Stimulated activated CD4-positive, alpha-beta T cell treated with anti-CD3 and anti-CD28 coated beads, TNF-alpha, amount 100 ng/mL, for 48 hours (primary cell): ENCODE measurements around the gene PDE4B.
"Not testable (repeated sequence)": the region's sequence is repeated elsewhere in the genome, so short reads cannot be mapped to it uniquely, and the experiment has no call there.

Experiments
- DNase-seq, 3 donors: peaks; one replicate each; pipeline ENCODE4 v3.0.0-alpha.2; 2020; ENCODE audit warnings: low read depth in 3 of 3

Gene PDE4B

DNA sequence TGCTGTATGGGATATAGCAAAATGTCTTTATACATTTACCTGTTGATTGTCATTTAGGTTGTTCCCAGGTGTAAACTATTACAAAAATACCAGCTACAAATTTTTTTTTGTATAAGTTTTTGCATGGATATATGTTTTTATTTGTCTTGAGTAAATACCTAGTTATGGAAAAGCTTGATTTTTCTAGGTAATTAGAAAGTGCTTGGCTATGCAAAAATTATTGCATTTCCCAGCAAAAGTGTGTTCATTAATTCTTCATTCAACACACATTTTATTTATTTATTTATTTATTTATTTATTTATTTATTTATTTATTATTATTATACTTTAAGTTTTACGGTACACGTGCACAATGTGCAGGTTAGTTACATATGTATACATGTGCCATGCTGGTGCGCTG, 22.1 kb downstream of the PDE4B start:
- DNase-seq = no peak

- no peak for DNase-seq
Observed at GRCh38 chr1:65817891-65818290, 25.2 kb downstream of the PDE4B start.

GRCh38 chr1:65818966-65819365, 26.3 kb downstream of the PDE4B start:
- no peak for DNase-seq

DNA sequence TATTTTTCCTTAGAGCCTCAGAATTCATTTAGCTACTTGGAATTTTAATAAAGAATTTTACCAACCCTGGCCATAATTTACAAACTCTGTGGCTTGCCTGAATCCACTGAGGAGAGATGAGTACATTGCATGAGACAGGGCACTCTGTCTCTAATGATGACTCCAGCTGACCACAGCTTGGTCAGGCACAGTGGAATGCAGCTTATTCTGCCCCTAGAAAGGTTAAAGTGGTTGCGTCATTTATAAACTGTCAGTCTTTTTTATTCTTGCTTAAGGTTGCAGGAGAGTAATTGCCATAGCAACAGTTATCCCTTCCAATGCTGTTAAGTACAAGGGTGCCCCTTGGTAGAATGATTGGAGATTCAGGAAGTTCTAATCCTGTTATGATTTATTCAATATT, 28.3 kb downstream of the PDE4B start:
- no peak for DNase-seq

- no peak for DNase-seq
Observed at GRCh38 chr1:65821386-65821785, 28.7 kb downstream of the PDE4B start.

GRCh38 chr1:65824103-65824502, 31.4 kb downstream of the PDE4B start:
- no peak for DNase-seq

DNA sequence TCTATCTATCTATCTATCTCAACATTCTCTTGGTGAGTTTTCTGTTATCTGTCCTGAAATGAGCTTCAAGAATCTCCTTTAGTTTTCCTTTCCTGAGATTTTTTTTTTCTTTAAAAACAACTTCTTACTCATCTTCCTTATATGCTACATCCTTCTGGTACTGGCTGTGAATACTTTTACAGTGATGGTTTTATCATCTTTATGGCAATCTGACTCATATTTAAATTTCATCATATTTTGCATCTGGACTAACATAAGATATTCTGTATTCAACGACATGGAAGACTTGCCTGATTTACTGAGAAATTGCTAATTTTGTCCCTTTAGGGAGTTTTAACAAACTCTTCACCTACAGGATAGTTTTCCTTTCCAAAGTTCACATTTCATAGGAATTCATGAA, 33.0 kb downstream of the PDE4B start:
- no peak for DNase-seq

DNA sequence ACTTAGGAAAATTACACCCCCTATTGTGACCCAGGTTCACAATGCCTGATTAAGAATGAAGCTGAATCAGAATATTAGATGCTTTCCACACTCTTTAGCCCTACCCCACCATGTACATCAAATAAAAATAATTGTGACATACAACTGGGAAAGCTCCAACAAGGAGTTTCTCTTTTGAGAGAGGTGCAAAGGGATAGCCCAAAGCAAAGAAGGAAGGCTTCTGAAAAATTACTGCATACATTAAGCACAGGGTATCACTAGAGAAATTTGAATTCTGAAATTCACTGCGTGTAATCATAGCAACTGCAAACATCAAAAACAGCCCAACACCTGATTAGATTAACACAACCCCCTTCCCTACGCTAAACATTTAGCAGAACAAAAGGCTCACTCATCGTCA, 34.1 kb downstream of the PDE4B start:
- DNase-seq = no peak

DNA sequence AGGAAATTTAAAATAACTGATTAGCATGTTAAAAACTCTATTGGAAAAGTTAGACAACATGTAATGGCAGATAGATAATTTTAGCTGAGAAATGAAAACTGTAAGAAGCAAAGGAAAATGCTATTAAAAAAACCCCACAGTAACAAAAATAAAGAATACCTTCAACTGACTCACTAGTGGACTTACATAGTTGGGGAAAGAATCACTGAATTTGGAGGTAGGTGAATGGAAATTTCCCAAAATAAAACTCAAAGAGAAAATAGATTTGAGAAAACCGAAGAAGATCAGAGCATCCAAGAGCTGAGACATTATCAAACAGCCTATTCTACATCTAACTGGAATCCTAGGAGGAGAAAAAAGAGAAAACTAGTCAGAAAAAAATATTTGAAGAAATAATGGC, 34.7 kb downstream of the PDE4B start:
- no peak for DNase-seq

DNA sequence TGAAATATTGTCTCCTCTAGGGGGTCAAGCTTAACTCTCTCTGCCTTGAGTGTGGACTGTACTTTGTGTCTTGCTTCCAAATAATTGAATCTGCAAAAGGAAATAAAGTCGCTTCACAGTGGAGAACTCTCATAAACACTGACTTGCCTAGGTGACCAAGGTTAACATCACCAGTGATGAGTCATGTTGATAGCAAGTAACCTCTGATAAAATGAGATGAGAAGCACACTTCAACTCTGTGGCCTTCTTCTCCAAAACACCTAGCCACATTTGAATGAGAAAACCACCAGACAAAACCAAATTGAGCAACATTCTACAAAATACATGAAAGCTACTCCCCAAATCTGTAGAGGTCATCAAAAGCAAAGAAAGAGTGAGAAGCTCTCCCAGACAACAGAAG, 37.6 kb downstream of the PDE4B start:
- DNase-seq = no peak

DNA sequence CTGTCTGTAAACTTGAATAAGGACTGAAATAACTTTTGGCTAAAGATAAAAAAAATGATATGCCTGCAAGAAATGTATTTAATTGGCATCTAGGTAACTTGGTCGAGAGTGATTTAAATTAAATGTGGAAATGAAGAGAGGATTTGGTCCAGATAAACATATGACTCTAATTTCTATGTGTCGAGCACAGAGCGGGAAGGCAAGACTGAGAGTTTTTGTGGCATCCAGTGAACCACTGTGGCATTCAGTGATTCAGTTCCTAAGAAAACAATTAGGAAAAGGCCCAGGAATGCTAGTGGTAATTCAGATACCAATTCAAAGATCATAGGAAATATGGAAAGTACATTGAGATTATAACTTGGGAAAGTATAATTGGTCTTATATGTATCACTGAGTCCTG, 39.6 kb downstream of the PDE4B start:
- no peak for DNase-seq

DNA sequence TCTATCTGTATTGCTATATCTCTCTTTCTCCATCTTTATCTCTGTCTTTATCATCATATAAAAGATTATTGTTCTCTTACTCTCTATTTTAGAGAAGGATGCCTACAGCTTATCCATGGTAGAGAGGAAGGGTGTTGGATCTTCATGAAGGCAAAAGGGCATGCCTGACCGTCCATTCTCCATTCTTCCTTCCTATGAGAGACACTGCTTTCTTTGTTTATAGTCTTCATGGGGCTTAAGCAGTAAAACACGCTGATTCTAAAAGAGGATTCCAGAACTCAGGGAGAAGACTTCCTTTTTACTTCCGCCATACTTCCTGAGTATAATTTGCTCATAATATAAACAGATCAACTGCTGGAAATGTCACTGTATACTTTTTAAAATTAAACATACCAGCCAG, 44.0 kb downstream of the PDE4B start:
- no peak for DNase-seq

DNA sequence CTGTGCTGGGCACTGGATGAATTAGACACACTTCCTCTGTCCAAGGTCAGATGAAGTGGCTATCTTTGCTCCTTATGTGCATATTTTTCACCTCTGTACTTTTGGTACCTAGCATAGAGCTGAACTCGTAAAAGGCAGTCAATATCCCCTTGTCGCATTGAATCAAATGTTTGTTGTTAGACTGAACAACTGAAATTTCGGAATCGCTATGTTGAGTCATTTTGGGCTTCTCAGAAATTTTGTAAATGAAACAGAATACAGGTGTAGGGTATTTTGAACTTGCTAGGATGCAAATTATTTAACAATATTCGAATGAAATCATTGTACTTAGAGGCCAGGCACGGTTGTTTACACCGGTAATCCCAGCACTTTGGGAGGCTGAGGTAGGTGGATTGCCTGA, 48.0 kb downstream of the PDE4B start:
- no peak for DNase-seq

DNA sequence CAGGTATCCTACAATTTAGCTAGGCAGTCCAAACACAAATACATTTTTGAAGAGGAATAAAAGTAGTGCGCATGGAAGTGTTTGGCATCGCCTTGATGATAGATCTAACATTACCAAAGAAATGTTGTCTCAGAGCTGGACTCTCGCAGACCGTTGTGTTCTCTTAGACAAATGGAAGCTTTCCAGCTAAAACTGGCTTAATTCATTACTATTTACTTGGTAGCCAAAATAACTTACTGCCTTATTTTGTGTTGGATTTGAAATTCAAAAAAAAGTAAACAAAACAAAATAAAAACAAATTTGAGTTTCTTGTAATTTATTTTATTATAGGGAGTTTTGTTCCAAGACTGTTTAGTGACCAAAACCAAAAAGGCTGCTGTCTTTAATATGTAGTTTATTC, 51.6 kb downstream of the PDE4B start:
- DNase-seq = no peak

GRCh38 chr1:65844821-65845534, 52.3 kb downstream of the PDE4B start:
- no peak for DNase-seq

GRCh38 chr1:65845535-65846060, 52.9 kb downstream of the PDE4B start:
- no peak for DNase-seq

DNA sequence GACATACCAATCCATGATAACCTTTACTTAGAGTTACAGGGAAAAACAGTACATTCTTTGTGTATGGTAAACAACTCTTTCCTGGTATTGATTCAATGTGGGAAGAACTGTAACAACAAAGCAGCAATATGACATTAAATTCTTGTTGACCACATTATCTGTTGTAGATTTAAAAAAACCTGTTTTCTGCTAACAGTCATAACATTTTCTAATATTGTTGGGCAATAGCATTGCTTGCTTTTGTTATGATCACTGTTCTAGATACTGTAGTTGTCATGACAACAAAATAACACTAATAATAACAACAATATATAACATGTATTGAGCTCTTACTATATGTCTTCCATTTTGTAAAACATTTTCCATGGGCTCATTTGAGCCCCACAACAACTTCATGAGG, 54.2 kb downstream of the PDE4B start:
- no peak for DNase-seq

DNA sequence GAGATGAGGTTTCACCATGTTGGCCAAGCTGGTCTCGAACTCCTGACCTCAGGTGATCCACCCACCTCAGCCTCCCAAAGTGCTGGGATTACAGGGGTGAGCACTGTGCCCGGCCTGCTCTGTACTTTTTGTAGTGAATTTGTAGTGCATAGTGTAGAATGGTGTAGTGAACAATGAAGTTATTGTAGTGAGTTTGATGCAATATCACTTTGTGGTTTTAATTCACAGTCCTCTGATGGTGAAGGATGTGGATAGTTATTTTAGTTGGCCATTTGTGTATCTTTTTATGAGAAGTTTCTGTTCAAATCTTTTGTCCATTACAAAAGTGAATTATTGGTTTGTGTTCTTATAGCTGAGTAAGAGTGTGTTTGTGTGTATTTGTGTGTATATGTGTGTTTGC, 57.6 kb downstream of the PDE4B start:
- no peak for DNase-seq

DNA sequence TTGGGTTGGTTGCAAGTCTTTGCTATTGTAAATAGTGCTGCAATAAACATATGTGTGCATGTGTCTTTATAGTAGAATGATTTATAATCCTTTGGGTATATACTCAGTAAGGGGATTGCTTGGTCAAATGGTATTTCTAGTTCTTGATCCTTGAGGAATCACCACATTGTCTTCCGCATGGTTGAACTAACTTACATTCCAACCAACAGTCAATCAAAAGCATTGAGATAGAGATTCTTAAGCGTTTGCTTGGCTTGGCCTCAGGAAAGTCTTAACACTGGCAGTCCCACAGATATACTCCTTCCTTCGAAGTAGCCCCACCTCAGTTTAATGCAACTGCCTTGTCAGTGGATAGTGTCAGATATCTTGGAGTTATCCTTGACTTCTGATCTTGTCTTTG, 63.9 kb downstream of the PDE4B start:
- DNase-seq = not testable (repeated sequence)

- no peak for DNase-seq
Observed at GRCh38 chr1:65866439-65866838, 73.7 kb downstream of the PDE4B start.

- no peak for DNase-seq
Observed at GRCh38 chr1:65872301-65872700, 79.6 kb downstream of the PDE4B start.

DNA sequence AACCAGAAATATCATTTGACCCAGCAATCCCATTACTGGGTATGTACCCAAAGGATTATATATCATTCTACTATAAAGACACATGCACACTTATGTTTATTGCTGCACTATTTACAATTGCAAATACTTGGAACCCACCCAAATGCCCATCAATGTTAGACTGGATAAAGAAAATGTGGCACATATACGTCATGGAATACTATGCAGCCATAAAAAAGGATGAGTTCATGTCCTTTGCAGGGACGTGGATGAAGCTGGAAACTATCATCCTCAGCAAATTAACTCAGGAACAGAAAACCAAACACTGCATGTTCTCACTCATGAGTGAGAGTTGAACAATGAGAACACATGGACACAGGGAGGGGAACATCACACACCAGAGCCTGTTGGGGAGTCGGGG, 85.6 kb downstream of the PDE4B start:
- DNase-seq = not testable (repeated sequence)

- DNase-seq = no peak
Observed at GRCh38 chr1:65880611-65881010, 87.9 kb downstream of the PDE4B start.

GRCh38 chr1:65881067-65881594, 88.4 kb downstream of the PDE4B start:
- no peak for DNase-seq
